ENCODE results near the gene CORO2A. TPM values are rescaled to one million over a fixed set of nuclear protein-coding genes. Genes with fewer than 3 reads are reported as not detected.

CORO2A gene
- total and polyA plus RNA-seq, 2 of the 13 experiments (the other 11 are each of a cell fraction or from before 2014, with no cell fraction given): 14.4 to 15.3 TPM

DNA sequence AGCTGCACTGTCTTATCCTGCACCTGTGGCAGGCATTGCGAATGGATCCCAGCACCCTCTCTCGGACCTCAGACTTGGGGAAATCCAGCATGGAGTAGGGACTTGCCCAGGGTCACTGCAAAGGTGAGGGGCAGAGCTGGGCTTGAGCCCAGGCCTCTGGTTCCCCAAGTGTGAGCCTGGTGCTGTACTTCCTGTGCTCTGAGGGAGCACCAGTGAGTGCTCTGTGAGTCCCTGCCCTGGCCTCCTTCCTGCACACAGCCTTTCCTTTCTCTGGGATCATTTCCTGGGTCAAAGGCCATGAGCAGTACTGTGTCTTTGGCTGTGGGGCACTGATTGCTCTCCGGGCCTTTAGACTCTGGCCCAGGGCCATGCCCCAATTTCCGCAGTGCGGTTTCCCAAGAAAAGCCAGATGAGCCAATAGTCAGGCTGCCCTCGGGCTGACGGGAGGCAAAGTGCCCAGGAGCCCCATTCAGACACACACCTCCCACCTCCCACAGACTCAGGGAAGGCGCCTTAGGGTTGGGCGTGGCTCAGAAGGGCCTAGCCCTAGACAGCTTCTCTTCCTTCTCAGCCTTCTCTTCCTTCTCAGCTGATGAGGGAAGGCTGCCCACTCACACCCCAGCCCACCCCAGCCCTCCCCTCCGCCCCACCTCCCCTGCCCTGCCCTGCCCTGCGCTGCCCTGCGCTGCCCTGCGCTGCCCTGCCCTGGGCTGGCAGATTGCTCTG, 50.1 kb downstream of the CORO2A start (continued):
- TF ChIP-seq KAT2B (IDR thresholded peaks at IDR 0.05; ENCODE audit: borderline replicate concordance, low read depth, low read length): no peak
- no peak for TF ChIP-seq ZNF317 (CRISPR knock-in tag; IDR thresholded peaks at IDR 0.05)
- TF ChIP-seq ZNF672 (CRISPR knock-in tag; IDR thresholded peaks at IDR 0.05): no peak
- no peak for TF ChIP-seq ZNF678 (CRISPR knock-in tag; IDR thresholded peaks at IDR 0.05)
- no peak for TF ChIP-seq ZNF615 (CRISPR knock-in tag; IDR thresholded peaks at IDR 0.05; ENCODE audit: borderline replicate concordance)
- TF ChIP-seq ZNF562 (CRISPR knock-in tag; IDR thresholded peaks at IDR 0.05; ENCODE audit: borderline replicate concordance): no peak
- no peak for TF ChIP-seq ZFP41 (CRISPR knock-in tag; IDR thresholded peaks at IDR 0.05; ENCODE audit: borderline replicate concordance)
- no peak for TF ChIP-seq FOSL1 (CRISPR knock-in tag; IDR thresholded peaks at IDR 0.05; ENCODE audit: borderline replicate concordance)
- TF ChIP-seq, protein P1, sequence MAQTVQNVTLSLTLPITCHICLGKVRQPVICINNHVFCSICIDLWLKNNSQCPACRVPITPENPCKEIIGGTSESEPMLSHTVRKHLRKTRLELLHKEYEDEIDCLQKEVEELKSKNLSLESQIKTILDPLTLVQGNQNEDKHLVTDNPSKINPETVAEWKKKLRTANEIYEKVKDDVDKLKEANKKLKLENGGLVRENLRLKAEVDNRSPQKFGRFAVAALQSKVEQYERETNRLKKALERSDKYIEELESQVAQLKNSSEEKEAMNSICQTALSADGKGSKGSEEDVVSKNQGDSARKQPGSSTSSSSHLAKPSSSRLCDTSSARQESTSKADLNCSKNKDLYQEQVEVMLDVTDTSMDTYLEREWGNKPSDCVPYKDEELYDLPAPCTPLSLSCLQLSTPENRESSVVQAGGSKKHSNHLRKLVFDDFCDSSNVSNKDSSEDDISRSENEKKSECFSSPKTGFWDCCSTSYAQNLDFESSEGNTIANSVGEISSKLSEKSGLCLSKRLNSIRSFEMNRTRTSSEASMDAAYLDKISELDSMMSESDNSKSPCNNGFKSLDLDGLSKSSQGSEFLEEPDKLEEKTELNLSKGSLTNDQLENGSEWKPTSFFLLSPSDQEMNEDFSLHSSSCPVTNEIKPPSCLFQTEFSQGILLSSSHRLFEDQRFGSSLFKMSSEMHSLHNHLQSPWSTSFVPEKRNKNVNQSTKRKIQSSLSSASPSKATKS (CRISPR knock-in tag; IDR thresholded peaks at IDR 0.05): no peak
- 0 out of 2 replicates have a peak, but pooled peaks have one; percentile 37 for TF ChIP-seq MIXL1 (CRISPR knock-in tag; IDR thresholded peaks at IDR 0.05)
- TF ChIP-seq, protein P2, sequence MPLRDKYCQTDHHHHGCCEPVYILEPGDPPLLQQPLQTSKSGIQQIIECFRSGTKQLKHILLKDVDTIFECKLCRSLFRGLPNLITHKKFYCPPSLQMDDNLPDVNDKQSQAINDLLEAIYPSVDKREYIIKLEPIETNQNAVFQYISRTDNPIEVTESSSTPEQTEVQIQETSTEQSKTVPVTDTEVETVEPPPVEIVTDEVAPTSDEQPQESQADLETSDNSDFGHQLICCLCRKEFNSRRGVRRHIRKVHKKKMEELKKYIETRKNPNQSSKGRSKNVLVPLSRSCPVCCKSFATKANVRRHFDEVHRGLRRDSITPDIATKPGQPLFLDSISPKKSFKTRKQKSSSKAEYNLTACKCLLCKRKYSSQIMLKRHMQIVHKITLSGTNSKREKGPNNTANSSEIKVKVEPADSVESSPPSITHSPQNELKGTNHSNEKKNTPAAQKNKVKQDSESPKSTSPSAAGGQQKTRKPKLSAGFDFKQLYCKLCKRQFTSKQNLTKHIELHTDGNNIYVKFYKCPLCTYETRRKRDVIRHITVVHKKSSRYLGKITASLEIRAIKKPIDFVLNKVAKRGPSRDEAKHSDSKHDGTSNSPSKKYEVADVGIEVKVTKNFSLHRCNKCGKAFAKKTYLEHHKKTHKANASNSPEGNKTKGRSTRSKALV (CRISPR knock-in tag; IDR thresholded peaks at IDR 0.05): no peak
- TF ChIP-seq, protein P3, sequence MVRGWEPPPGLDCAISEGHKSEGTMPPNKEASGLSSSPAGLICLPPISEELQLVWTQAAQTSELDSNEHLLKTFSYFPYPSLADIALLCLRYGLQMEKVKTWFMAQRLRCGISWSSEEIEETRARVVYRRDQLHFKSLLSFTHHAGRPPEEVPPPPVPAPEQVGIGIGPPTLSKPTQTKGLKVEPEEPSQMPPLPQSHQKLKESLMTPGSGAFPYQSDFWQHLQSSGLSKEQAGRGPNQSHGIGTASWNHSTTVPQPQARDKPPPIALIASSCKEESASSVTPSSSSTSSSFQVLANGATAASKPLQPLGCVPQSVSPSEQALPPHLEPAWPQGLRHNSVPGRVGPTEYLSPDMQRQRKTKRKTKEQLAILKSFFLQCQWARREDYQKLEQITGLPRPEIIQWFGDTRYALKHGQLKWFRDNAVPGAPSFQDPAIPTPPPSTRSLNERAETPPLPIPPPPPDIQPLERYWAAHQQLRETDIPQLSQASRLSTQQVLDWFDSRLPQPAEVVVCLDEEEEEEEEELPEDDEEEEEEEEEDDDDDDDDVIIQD (CRISPR knock-in tag; IDR thresholded peaks at IDR 0.05; ENCODE audit: low read depth): no peak
- no peak for TF ChIP-seq ZNF274 (CRISPR knock-in tag; IDR thresholded peaks at IDR 0.05)
- TF ChIP-seq GABPB1 (CRISPR knock-in tag; IDR thresholded peaks at IDR 0.05): peak; percentile 85
- TF ChIP-seq, protein P4, sequence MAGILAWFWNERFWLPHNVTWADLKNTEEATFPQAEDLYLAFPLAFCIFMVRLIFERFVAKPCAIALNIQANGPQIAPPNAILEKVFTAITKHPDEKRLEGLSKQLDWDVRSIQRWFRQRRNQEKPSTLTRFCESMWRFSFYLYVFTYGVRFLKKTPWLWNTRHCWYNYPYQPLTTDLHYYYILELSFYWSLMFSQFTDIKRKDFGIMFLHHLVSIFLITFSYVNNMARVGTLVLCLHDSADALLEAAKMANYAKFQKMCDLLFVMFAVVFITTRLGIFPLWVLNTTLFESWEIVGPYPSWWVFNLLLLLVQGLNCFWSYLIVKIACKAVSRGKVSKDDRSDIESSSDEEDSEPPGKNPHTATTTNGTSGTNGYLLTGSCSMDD (CRISPR knock-in tag; IDR thresholded peaks at IDR 0.05): no peak
- TF ChIP-seq, protein P5, sequence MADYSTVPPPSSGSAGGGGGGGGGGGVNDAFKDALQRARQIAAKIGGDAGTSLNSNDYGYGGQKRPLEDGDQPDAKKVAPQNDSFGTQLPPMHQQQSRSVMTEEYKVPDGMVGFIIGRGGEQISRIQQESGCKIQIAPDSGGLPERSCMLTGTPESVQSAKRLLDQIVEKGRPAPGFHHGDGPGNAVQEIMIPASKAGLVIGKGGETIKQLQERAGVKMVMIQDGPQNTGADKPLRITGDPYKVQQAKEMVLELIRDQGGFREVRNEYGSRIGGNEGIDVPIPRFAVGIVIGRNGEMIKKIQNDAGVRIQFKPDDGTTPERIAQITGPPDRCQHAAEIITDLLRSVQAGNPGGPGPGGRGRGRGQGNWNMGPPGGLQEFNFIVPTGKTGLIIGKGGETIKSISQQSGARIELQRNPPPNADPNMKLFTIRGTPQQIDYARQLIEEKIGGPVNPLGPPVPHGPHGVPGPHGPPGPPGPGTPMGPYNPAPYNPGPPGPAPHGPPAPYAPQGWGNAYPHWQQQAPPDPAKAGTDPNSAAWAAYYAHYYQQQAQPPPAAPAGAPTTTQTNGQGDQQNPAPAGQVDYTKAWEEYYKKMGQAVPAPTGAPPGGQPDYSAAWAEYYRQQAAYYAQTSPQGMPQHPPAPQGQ (CRISPR knock-in tag; IDR thresholded peaks at IDR 0.05; ENCODE audit: borderline replicate concordance): no peak
- no peak for TF ChIP-seq TCF12 (IDR thresholded peaks at IDR 0.05)
- TF ChIP-seq TCF12 (CRISPR knock-in tag; IDR thresholded peaks at IDR 0.05): no peak
- TF ChIP-seq NFKB2 (CRISPR knock-in tag; IDR thresholded peaks at IDR 0.05; ENCODE audit: borderline replicate concordance): no peak
- no peak for TF ChIP-seq HOXA9 (CRISPR knock-in tag; IDR thresholded peaks at IDR 0.05; ENCODE audit: borderline replicate concordance)
- no peak for TF ChIP-seq ZBTB8A (CRISPR knock-in tag; IDR thresholded peaks at IDR 0.05; ENCODE audit: borderline replicate concordance, low read depth)

Measured in HepG2 (cell line).